Liver (tissue), 9 donors: ENCODE measurements around the gene MYO10. TPM values are rescaled to one million over a fixed set of nuclear protein-coding genes. Genes with fewer than 3 reads are reported as not detected.

Experiments
- DNase-seq: peaks from one replicate; pipeline ENCODE4 v3.0.0-alpha.2; 2017; ENCODE audit warnings: low spot score
- H3K27ac ChIP-seq, 2 donors: one replicate each; pipeline ENCODE4 v1.7.0; 2013; ENCODE audit warnings: inconsistent platforms in 2 of 2, low read length in 2 of 2, control low read depth in 1 of 2, low read depth in 1 of 2, mild to moderate bottlenecking in 1 of 2
- H3K27me3 ChIP-seq, 4 donors: one replicate each; pipeline versions ENCODE4 v1.6.1 to v1.7.0; 2013; ENCODE audit warnings: low read length in 3 of 4, inconsistent platforms in 1 of 4, mild to moderate bottlenecking in 1 of 4, moderate library complexity in 1 of 4; ENCODE audit not compliant: control insufficient read depth in 4 of 4, insufficient read depth in 4 of 4
- H3K36me3 ChIP-seq, 4 donors: one replicate each; pipeline versions ENCODE4 v1.6.1 to v1.7.0; 2013; ENCODE audit warnings: low read length in 3 of 4, mild to moderate bottlenecking in 3 of 4, low read depth in 1 of 4, moderate library complexity in 1 of 4; ENCODE audit not compliant: control insufficient read depth in 4 of 4, insufficient read depth in 3 of 4
- H3K4me1 ChIP-seq, 4 donors: one replicate each; pipeline versions ENCODE4 v1.6.1 to v1.7.0; 2013; ENCODE audit warnings: low read length in 3 of 4, mild to moderate bottlenecking in 3 of 4, moderate library complexity in 1 of 4; ENCODE audit not compliant: control insufficient read depth in 4 of 4, insufficient read depth in 4 of 4
- H3K4me3 ChIP-seq, 3 donors: one replicate each; pipeline versions ENCODE4 v1.6.1 to v1.7.0; 2013; ENCODE audit warnings: low read length in 3 of 3, control low read depth in 1 of 3, low read depth in 1 of 3, mild to moderate bottlenecking in 1 of 3
- H3K9ac ChIP-seq, 2 donors: one replicate each; pipeline ENCODE4 v1.7.0; 2013; ENCODE audit warnings: low read length in 2 of 2, mild to moderate bottlenecking in 2 of 2, moderate library complexity in 2 of 2, control low read depth in 1 of 2, low read depth in 1 of 2
- H3K9me3 ChIP-seq, 4 donors: one replicate each; pipeline versions ENCODE4 v1.6.1 to v1.7.0; 2013; ENCODE audit warnings: low read length in 3 of 4; ENCODE audit not compliant: control insufficient read depth in 4 of 4
- EGR1 ChIP-seq, 2 donors: IDR thresholded peaks; 2 replicates each; pipeline ENCODE4 v1.6.1; 2016 to 2018; ENCODE audit warnings: antibody characterized with exemption in 2 of 2, low read depth in 2 of 2
- FOXA1 ChIP-seq: IDR thresholded peaks from 2 replicates; pipeline ENCODE4 v1.6.1; 2016; ENCODE audit warnings: antibody characterized with exemption
- FOXA2 ChIP-seq: IDR thresholded peaks from 2 replicates; pipeline ENCODE4 v1.6.1; 2016; ENCODE audit warnings: antibody characterized with exemption
- GABPA ChIP-seq, 2 donors: IDR thresholded peaks in 1 of 2; conservative IDR thresholded peaks in 1 of 2; 2 replicates each; pipeline ENCODE4 v1.6.1; 2016; ENCODE audit warnings: antibody characterized with exemption in 2 of 2, mild to moderate bottlenecking in 1 of 2, moderate library complexity in 1 of 2
- HNF4A ChIP-seq, 2 donors: conservative IDR thresholded peaks; 2 replicates each; pipeline ENCODE4 v1.6.1; 2016; ENCODE audit warnings: antibody characterized with exemption in 2 of 2, mild to moderate bottlenecking in 2 of 2
- HNF4G ChIP-seq: IDR thresholded peaks from 2 replicates; pipeline ENCODE4 v1.6.1; 2016; ENCODE audit warnings: antibody characterized with exemption
- JUND ChIP-seq, 2 donors: IDR thresholded peaks; 2 replicates each; pipeline ENCODE4 v1.6.1; 2016; ENCODE audit warnings: antibody characterized with exemption in 2 of 2
- NR2F2 ChIP-seq: IDR thresholded peaks from 2 replicates; pipeline ENCODE4 v1.6.1; 2016; ENCODE audit warnings: antibody characterized with exemption
- RAD21 ChIP-seq, 2 donors: IDR thresholded peaks; 2 replicates each; pipeline ENCODE4 v1.6.1; 2016; ENCODE audit warnings: antibody characterized with exemption in 2 of 2, mild to moderate bottlenecking in 2 of 2
- SP1 ChIP-seq: IDR thresholded peaks from 2 replicates; pipeline ENCODE4 v1.6.1; 2018; ENCODE audit warnings: antibody characterized with exemption, mild to moderate bottlenecking
- TAF1 ChIP-seq: conservative IDR thresholded peaks from 2 replicates; pipeline ENCODE4 v1.6.1; 2016; ENCODE audit warnings: antibody characterized with exemption, mild to moderate bottlenecking
- YY1 ChIP-seq: IDR thresholded peaks from 2 replicates; pipeline ENCODE4 v1.6.1; 2016; ENCODE audit warnings: antibody characterized with exemption, mild to moderate bottlenecking
- WGBS: extraction: QIAGEN DNeasy Blood & Tissue Kit; methylation state at CpG from one replicate; pipeline ENCODE4 v1.1.7; 2013; 5-methylcytosine and 5-hydroxymethylcytosine counted together
- polyA plus RNA-seq, 2 donors: library from polyadenylated mRNA; stranded (reverse) in 1 of 2; unstranded in 1 of 2; fragments of 200-250 nt in 1 of 2; fragments of >200 nt in 1 of 2; fragmentation: Nextera tagmentation in 1 of 2; extraction: Ambion mirVana in 1 of 2; gene quantifications; one replicate each; pipeline versions ENCODE4 v1.2.1 to v1.2.3, GENCODE V29; 2013 to 2015
- total RNA-seq, 2 donors: library from RNA; depleted of rRNA; stranded (reverse); fragments of >200 nt; gene quantifications; one replicate each; pipeline ENCODE4 v1.2.3, GENCODE V29; 2014
- TF ChIP-seq, protein P1 (sequence below): IDR thresholded peaks from 2 replicates; pipeline ENCODE4 v1.6.1; 2016; ENCODE audit warnings: antibody characterized with exemption
- TF ChIP-seq, protein P2 (sequence below): IDR thresholded peaks from 2 replicates; pipeline ENCODE4 v1.6.1; 2016; ENCODE audit warnings: antibody characterized with exemption
- donor health status: healthy.
- donor health status: healthy.
- donor health status: healthy.
- donor health status: healthy.
- donor health status: healthy.

Gene MYO10
- total and polyA plus RNA-seq, 4 donors = 4.3 to 15.3 (median 7.1) TPM

DNA sequence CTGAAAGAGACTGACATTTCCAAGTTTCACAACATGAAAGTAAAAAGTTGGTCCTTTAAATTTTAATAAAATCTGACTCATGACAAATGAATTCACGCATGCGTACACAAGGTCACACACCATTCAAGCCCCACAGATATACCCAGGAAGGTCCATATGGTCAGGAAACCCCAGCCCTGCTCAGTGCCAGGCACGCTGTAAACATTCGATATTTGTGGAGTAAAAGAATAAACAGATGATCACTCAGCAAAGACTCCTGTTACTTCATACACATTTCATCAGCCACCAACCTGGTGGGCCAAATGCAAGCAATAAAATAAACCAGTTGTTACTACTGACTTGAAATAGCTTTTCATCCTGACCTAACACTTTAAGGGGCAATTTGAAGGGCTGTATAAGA lies 161.3 kb downstream of the MYO10 start:
- Histone ChIP-seq H3K27ac (no peak overlapping the region), H3K36me3 (no peaks in the 10 kb centered on the region)

DNA sequence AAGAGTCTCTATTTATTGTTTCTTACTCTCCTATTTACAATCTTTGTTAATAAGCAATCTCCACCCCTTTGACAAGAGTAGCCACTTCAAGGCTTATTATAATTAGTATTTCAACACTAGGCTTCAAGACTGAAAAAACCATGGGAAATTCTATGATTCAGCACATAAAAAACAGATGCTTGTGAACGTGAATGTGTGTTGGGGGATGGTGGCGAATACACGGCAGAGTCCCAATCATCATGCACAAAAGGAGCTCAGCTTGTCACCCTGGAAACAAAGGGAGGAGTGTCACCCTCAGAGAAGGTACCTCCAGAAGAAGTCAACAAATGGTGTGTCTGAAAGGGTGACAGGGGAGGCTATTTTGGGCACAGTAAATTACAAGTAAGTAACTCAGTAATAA lies 162.1 kb downstream of the MYO10 start:
- Histone ChIP-seq H3K27ac (no peak overlapping the region), H3K4me1 (no peaks in the 10 kb centered on the region), H3K27me3 (no peaks in the 10 kb centered on the region), H3K9me3 (no peaks in the 10 kb centered on the region), H3K9ac (no peak overlapping the region), H3K4me3 (no peak overlapping the region), H3K36me3 (no peaks in the 10 kb centered on the region)
- DNase-seq = no peak
- TF ChIP-seq FOXA2 = no peak
- no peak for TF ChIP-seq GABPA (IDR thresholded peaks at IDR 0.05 in 1 of 2, conservative IDR thresholded peaks at IDR 0.05 in 1 of 2)
- TF ChIP-seq NR2F2 = no peak
- TF ChIP-seq JUND (IDR thresholded peaks at IDR 0.05) = no peak
- TF ChIP-seq, protein P1, sequence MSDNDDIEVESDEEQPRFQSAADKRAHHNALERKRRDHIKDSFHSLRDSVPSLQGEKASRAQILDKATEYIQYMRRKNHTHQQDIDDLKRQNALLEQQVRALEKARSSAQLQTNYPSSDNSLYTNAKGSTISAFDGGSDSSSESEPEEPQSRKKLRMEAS = no peak
- no peak for TF ChIP-seq EGR1 (IDR thresholded peaks at IDR 0.05; ENCODE audit: low read depth in 2 of 2)
- no peak for TF ChIP-seq SP1
- WGBS = 59% methylated on average over 3 of the region's 3 CpGs

More for the DNA sequence above, 161.3 kb downstream of the MYO10 start:
- TF ChIP-seq YY1 (no peak), RAD21 (IDR thresholded peaks at IDR 0.05) (no peak)
- TF ChIP-seq, protein P2, sequence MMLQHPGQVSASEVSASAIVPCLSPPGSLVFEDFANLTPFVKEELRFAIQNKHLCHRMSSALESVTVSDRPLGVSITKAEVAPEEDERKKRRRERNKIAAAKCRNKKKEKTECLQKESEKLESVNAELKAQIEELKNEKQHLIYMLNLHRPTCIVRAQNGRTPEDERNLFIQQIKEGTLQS = no peak
- no peaks in the 10 kb centered on the region for H3K9me3 ChIP-seq
- WGBS = 86% methylated on average over 4 of the region's 4 CpGs
- H3K9ac ChIP-seq = no peak overlapping the region
- H3K4me3 ChIP-seq = no peak overlapping the region
- no peaks in the 10 kb centered on the region for H3K4me1 ChIP-seq
- H3K27me3 ChIP-seq = no peaks in the 10 kb centered on the region
- no peak for DNase-seq

DNA sequence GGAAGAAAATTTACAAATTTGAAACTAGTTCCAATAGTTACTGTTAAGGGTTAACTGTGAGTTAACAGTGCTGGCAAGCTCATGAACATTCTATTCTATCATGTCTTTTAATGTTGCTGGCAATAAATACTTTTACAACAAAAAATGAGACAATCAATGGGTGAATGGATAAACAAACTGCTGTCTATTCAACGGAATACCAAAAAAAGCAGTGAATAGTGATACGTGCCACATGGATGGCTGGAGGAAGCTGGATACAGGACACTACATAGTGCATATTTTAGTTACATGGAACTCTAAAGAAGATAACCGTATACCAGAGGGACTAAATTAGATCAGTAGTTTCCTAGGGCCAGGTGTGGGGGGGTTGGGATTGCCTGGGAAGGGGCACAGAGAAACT lies 163.5 kb downstream of the MYO10 start:
- no peaks in the 10 kb centered on the region for H3K36me3 ChIP-seq
- no peak overlapping the region for H3K4me3 ChIP-seq
- H3K9me3 ChIP-seq = no peaks in the 10 kb centered on the region
- H3K27me3 ChIP-seq = no peaks in the 10 kb centered on the region
- DNase-seq = no peak
- WGBS = 67% methylated on average over 3 of the region's 3 CpGs
- no peak for TF ChIP-seq HNF4G
- no peak overlapping the region for H3K9ac ChIP-seq
- no peak overlapping the region for H3K27ac ChIP-seq
- H3K4me1 ChIP-seq = no peaks in the 10 kb centered on the region

DNA sequence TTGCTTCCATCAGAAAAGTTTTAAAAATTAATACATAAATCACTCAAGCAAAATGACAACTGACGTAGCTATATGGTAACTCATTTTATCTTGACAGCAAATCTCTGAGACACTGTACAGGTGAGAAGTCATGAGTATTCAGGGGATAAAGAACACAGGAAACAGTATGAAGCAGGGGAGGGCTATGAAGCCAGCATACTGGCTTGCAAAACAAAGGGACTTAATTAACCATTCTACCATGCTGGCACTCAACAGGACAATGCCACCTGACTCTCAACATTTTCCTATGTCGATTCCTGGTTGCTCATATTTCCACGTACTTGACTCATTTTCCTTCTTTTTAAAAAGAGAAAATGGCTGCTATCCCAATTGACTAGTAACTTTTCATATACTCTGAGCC lies 167.9 kb downstream of the MYO10 start:
- Histone ChIP-seq H3K9ac (no peak overlapping the region), H3K27ac (no peak overlapping the region), H3K4me1 (no peaks in the 10 kb centered on the region), H3K27me3 (no peaks in the 10 kb centered on the region), H3K4me3 (no peak overlapping the region), H3K36me3 (no peaks in the 10 kb centered on the region), H3K9me3 (peaks cover 0 to 2% (median 0%) of the 10 kb centered on the region in 4 donors)
- 87% methylated on average over 3 of the region's 3 CpGs for WGBS
- DNase-seq = no peak
- TF ChIP-seq GABPA (IDR thresholded peaks at IDR 0.05 in 1 of 2, conservative IDR thresholded peaks at IDR 0.05 in 1 of 2) = no peak
- no peak for TF ChIP-seq HNF4G
- no peak for TF ChIP-seq JUND (IDR thresholded peaks at IDR 0.05)
- no peak for TF ChIP-seq TAF1
- TF ChIP-seq FOXA2 = no peak
- TF ChIP-seq FOXA1 = no peak
- no peak for TF ChIP-seq SP1
- no peak for TF ChIP-seq YY1
- TF ChIP-seq HNF4A (conservative IDR thresholded peaks at IDR 0.05) = no peak
- TF ChIP-seq, protein P1 = no peak
- no peak for TF ChIP-seq EGR1 (IDR thresholded peaks at IDR 0.05; ENCODE audit: low read depth in 2 of 2)
